GM23338 (cell line): ENCODE data around the gene SARNP.

Source experiments
- CREB1 ChIP-seq: fragments of 250-450 bp; sonication (Bioruptor Pico); IDR thresholded peaks from 2 replicates; pipeline ENCODE4 v1.5.0; 2020; ENCODE audit warnings: low read depth, mild to moderate bottlenecking, moderate library complexity
- EZH2 ChIP-seq: fragments of 200-600 bp; sonication (generic); IDR thresholded peaks from one replicate; pipeline ENCODE4 v1.8.0; 2017; ENCODE audit warnings: antibody characterized with exemption, mild to moderate bottlenecking, low read depth; ENCODE audit not compliant: unreplicated experiment
- EZH2phosphoT487 ChIP-seq: fragments of 200-600 bp; sonication (generic); IDR thresholded peaks from one replicate; pipeline ENCODE4 v1.8.1; 2018; ENCODE audit warnings: antibody characterized with exemption; ENCODE audit not compliant: unreplicated experiment
- JUNB ChIP-seq: IDR thresholded peaks from one replicate; pipeline ENCODE4 v1.6.1; 2016; ENCODE audit warnings: antibody characterized with exemption; ENCODE audit not compliant: unreplicated experiment
- POLR2AphosphoS5 ChIP-seq: IDR thresholded peaks from 2 replicates; pipeline ENCODE4 v1.6.1; 2016; ENCODE audit warnings: antibody characterized with exemption, low read depth
- TF ChIP-seq, protein P1 (sequence below): IDR thresholded peaks from one replicate; pipeline ENCODE4 v1.6.1; 2018; ENCODE audit warnings: antibody characterized with exemption; ENCODE audit not compliant: unreplicated experiment
- TF ChIP-seq, protein P2 (sequence below), 2 experiments: fragments of 200-600 bp in 1 of 2; sonication (generic) in 1 of 2; conservative IDR thresholded peaks; 2 replicates each; pipeline versions ENCODE4 v1.5.1 to v1.6.1; 2016 to 2017; ENCODE audit warnings: antibody characterized with exemption in 2 of 2, low read depth in 2 of 2, mild to moderate bottlenecking in 2 of 2, moderate library complexity in 1 of 2

DNA sequence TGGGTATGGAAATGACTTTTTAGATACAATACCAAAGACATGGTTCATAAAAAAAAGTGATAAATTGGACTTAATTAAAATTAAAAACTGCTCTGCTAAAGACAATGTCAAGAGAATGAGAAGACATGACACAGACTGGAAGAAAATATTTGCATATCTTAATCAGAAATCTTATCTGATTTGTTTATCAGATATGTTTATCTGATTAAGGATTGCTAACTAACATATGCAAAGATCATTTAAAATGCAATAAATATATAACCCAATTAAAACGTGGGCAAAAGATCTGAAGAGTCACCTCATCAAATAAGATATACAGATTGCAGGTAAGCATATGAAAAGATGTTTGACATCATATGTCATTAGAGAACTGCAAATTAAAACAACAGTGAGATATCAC lies 35.2 kb upstream of the SARNP start:
- TF ChIP-seq, protein P1, sequence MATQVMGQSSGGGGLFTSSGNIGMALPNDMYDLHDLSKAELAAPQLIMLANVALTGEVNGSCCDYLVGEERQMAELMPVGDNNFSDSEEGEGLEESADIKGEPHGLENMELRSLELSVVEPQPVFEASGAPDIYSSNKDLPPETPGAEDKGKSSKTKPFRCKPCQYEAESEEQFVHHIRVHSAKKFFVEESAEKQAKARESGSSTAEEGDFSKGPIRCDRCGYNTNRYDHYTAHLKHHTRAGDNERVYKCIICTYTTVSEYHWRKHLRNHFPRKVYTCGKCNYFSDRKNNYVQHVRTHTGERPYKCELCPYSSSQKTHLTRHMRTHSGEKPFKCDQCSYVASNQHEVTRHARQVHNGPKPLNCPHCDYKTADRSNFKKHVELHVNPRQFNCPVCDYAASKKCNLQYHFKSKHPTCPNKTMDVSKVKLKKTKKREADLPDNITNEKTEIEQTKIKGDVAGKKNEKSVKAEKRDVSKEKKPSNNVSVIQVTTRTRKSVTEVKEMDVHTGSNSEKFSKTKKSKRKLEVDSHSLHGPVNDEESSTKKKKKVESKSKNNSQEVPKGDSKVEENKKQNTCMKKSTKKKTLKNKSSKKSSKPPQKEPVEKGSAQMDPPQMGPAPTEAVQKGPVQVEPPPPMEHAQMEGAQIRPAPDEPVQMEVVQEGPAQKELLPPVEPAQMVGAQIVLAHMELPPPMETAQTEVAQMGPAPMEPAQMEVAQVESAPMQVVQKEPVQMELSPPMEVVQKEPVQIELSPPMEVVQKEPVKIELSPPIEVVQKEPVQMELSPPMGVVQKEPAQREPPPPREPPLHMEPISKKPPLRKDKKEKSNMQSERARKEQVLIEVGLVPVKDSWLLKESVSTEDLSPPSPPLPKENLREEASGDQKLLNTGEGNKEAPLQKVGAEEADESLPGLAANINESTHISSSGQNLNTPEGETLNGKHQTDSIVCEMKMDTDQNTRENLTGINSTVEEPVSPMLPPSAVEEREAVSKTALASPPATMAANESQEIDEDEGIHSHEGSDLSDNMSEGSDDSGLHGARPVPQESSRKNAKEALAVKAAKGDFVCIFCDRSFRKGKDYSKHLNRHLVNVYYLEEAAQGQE = no peak
- TF ChIP-seq, protein P2, sequence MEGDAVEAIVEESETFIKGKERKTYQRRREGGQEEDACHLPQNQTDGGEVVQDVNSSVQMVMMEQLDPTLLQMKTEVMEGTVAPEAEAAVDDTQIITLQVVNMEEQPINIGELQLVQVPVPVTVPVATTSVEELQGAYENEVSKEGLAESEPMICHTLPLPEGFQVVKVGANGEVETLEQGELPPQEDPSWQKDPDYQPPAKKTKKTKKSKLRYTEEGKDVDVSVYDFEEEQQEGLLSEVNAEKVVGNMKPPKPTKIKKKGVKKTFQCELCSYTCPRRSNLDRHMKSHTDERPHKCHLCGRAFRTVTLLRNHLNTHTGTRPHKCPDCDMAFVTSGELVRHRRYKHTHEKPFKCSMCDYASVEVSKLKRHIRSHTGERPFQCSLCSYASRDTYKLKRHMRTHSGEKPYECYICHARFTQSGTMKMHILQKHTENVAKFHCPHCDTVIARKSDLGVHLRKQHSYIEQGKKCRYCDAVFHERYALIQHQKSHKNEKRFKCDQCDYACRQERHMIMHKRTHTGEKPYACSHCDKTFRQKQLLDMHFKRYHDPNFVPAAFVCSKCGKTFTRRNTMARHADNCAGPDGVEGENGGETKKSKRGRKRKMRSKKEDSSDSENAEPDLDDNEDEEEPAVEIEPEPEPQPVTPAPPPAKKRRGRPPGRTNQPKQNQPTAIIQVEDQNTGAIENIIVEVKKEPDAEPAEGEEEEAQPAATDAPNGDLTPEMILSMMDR (conservative IDR thresholded peaks at IDR 0.05; ENCODE audit: low read depth in 2 of 2) = no peak
- TF ChIP-seq POLR2AphosphoS5 (no peak), JUNB (no peak), CREB1 (CRISPR knock-in tag) (no peak), EZH2 (no peak), EZH2phosphoT487 (no peak)
